Measurements from ENCODE around the gene TAC3. TPM values are rescaled to one million over a fixed set of nuclear protein-coding genes. Genes with fewer than 3 reads are reported as not detected.
A peak's percentile ranks its signal among the peaks of the same experiment; 100 is the strongest.

TAC3 gene
- total and polyA plus RNA-seq, 8 donors = 0.23 to 4.4 TPM; not detected in 6

DNA sequence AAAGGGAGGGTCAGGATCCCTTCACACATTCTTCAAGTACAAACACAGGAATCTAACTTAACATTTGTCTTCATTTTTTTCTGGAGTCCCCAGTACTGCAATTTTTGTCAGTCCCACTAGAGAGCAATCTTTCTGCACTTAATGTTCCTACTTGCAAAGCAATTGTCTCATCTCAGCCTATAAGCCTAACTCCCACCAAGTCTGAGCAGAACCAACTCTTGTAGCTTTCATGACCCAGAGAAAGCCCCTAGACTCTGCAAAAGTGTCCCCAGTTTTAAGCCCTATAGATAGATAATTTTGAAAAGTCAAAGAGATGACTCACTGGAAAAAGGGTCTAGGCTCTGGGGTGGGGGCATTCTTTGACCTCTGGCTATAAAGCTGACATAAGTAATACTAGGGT is 8.2 kb downstream of the TAC3 start:
- intact Hi-C loops (cut with DNase I) = no loop called here
- H3K36me3 ChIP-seq = peaks cover 0 to 13% (median 2%) of the 10 kb centered on the region in 3 donors
- no peaks in the 10 kb centered on the region for H3K9me3 ChIP-seq
- no peak for DNase-seq
- TF ChIP-seq, protein P1, sequence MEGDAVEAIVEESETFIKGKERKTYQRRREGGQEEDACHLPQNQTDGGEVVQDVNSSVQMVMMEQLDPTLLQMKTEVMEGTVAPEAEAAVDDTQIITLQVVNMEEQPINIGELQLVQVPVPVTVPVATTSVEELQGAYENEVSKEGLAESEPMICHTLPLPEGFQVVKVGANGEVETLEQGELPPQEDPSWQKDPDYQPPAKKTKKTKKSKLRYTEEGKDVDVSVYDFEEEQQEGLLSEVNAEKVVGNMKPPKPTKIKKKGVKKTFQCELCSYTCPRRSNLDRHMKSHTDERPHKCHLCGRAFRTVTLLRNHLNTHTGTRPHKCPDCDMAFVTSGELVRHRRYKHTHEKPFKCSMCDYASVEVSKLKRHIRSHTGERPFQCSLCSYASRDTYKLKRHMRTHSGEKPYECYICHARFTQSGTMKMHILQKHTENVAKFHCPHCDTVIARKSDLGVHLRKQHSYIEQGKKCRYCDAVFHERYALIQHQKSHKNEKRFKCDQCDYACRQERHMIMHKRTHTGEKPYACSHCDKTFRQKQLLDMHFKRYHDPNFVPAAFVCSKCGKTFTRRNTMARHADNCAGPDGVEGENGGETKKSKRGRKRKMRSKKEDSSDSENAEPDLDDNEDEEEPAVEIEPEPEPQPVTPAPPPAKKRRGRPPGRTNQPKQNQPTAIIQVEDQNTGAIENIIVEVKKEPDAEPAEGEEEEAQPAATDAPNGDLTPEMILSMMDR (IDR thresholded peaks at IDR 0.05) = no peak
- no peak overlapping the region for H3K27ac ChIP-seq
- H3K4me3 ChIP-seq = no peak overlapping the region
- no peaks in the 10 kb centered on the region for H3K27me3 ChIP-seq
- no peak for FAIRE-seq
- H3K4me1 ChIP-seq = no peaks in the 10 kb centered on the region
- peak in 2 of 4 donors; percentile 42 to 55 for ATAC-seq

DNA sequence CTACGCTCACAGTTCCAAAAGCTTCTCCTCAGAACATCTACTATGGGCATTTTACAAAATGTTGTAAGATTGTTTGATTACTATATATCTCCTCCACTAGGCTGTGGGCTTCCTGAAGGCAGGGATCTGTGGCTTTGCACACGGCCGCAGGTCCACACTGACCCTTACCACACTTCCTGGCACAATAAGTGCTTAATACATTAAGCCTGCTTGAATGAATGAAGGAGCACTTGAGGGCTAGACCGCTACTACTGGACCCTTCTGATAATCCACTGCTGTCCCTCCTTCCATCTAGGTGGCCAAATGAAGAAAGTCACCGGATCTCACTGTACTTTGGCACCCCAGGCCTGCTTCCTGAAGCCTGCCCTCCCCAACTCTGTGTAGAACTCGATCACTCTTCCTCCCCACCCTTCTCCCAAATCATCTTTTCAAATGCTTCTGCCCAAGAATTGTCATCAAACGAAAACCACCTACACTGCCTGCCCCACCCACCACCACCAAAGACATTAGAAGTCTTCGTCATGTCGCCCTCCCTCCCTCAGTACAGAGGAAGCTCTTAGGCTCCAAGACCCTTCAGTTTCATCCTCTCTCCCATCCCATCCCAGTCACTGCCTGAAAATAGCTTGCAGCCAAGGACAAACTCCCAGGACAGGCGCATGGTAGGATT is 9.4 kb downstream of the TAC3 start:
- no peaks in the 10 kb centered on the region for H3K9me3 ChIP-seq
- H3K27me3 ChIP-seq = no peaks in the 10 kb centered on the region
- H3K4me3 ChIP-seq = peak overlapping the region in 2 of 4 donors; percentile 87 to 95
- DNase-seq = no peak
- H3K27ac ChIP-seq = no peak overlapping the region
- peaks cover 0 to 24% (median 11%) of the 10 kb centered on the region in 3 donors for H3K36me3 ChIP-seq
- FAIRE-seq = no peak
- H3K4me1 ChIP-seq = peaks cover 0 to 1% (median under 1%) of the 10 kb centered on the region in 3 donors
- no peak for ATAC-seq
- TF ChIP-seq, protein P1 (IDR thresholded peaks at IDR 0.05) = peak in 1 of 4 donors; percentile 4
- intact Hi-C loops (cut with DNase I) = no loop called here
- WGBS, 2 donors = 60 to 65% methylated on average over 10 of the region's 10 CpGs

DNA sequence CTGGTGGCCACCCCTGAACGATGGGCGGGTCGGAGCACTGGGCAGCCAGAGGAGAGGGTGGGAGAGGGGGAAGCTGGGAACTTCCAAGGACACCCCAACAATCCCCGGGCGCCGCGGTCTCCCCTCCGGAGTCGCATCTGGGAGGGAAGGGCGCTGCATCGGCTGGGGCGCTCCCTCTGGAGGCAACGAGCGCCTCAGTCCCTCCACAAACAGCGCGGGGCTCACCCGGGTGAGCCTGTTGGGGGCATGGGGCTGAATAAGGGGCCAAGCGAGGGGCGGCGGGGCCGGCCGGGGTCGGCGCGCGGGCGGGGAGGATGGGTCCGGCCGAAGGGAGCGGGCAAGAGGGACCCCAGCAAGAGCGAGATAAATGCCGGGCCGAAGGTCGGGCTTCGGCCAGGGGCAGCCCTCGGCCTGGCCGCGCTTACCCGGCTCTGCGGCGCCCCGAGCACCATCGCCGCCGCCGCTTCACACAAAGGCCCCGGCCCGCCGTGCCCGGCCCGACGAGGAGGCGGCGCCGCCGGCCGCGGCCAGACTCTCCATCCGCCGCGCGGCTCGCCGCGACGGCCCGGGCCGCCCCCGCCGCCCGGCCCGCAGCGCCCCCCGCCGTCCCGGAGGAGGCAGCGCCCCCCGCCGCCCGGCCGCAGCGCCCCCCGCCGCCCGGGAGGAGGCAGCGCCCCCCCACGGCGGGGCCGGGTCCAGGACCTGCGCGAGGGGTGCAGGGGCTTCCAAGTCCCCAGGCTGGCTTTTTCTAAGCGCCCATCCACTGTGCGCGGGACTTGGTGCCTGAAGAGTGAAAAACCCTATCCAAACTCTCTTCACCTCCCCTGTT is 10.1 kb downstream of the TAC3 start, which contains the start of gene ZBTB39:
ZBTB39 (minus strand) TSS at position 567 of the 829 bp plus-strand sequence. CDS start 1,629 bp downstream, outside the sequence.
- peak within 1 kb of the TSS; percentile 79 to 96 (median 91) for H3K4me3 ChIP-seq
- FAIRE-seq (no peak), DNase-seq (peak; percentile 41 to 89 (median 70)), ATAC-seq (peak; percentile 84 to 95 (median 93))
- peaks cover 0 to 5% (median 5%) of the 10 kb centered on the region in 3 donors for H3K4me1 ChIP-seq
- H3K27me3 ChIP-seq = no peaks in the 10 kb centered on the region
- peaks cover 0 to 24% (median 11%) of the 10 kb centered on the region in 3 donors for H3K36me3 ChIP-seq
- peak within 1 kb of the TSS in 2 of 4 donors; percentile 34 to 53 for H3K27ac ChIP-seq
- H3K9me3 ChIP-seq = no peaks in the 10 kb centered on the region
- TF ChIP-seq, protein P1 (IDR thresholded peaks at IDR 0.05) = peak; percentile 15 to 45 (median 26)
- 1% methylated on average over 47 to 94 of the region's 94 CpGs for WGBS, 2 donors
- intact Hi-C loops (cut with DNase I) = no loop called here

DNA sequence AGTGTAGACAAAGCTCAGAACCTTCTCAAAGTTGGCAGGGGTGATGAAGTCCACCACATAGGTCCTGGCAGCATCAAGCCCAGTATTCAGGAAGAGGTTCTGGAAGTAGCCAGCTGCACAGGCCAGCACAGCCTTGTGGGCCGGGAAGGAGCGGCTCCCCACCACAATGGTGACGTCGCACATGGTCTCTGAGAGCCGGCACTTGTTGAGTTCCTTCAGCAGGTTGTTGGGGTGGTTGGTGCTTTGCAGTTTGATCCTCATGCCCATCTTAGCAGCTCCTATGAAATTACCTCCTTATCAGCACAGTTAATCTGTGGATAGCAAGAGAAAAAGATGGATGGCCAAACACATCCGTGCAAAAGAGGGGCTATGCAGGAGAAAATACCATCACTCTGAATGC is 11.7 kb downstream of the TAC3 start:
- intact Hi-C loops (cut with DNase I) = no loop called here
- Histone ChIP-seq H3K27me3 (no peaks in the 10 kb centered on the region), H3K9me3 (no peaks in the 10 kb centered on the region), H3K27ac (no peak overlapping the region), H3K36me3 (peaks cover 0 to 24% (median 11%) of the 10 kb centered on the region in 3 donors), H3K4me1 (peaks cover 0 to 5% (median 5%) of the 10 kb centered on the region in 3 donors), H3K4me3 (no peak overlapping the region)
- 75 to 83% methylated on average over 6 of the region's 6 CpGs for WGBS, 2 donors
- FAIRE-seq (no peak), DNase-seq (no peak), ATAC-seq (no peak)
- TF ChIP-seq, protein P1 (IDR thresholded peaks at IDR 0.05) = no peak

All from pancreas (tissue), 10 donors.